ENCODE data around the gene SLC41A2.
"Not testable (repeated sequence)": the region's sequence is repeated elsewhere in the genome, so short reads cannot be mapped to it uniquely, and the experiment has no call there.

The SLC41A2 gene

DNA sequence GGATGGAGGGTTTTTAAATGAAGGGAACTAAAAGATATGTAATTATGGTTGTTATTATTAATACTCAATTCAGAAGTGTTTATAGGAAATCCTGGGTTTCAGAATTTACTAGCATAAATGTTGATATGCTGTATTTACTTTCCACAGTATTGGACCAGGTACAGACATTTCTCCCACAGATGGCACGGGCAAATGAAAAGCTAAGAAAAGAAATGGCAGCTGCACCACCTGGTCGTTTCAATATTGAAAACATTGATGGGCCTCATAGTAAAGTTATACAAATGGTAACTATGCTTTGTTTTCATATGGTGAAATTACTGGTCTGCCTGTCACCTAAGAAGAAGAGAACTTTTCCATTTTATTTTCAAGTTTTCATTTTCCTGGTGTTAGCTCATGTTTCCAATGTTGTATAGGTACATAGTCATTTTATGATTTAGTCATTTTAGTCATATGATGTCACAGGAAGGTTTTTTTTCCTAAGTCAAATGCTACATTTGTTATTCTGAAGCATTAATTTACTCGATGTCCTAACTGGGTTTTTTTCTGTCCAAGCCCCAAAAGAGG is 33.6 kb upstream of the SLC41A2 start:
- TF ChIP-seq, protein P1, sequence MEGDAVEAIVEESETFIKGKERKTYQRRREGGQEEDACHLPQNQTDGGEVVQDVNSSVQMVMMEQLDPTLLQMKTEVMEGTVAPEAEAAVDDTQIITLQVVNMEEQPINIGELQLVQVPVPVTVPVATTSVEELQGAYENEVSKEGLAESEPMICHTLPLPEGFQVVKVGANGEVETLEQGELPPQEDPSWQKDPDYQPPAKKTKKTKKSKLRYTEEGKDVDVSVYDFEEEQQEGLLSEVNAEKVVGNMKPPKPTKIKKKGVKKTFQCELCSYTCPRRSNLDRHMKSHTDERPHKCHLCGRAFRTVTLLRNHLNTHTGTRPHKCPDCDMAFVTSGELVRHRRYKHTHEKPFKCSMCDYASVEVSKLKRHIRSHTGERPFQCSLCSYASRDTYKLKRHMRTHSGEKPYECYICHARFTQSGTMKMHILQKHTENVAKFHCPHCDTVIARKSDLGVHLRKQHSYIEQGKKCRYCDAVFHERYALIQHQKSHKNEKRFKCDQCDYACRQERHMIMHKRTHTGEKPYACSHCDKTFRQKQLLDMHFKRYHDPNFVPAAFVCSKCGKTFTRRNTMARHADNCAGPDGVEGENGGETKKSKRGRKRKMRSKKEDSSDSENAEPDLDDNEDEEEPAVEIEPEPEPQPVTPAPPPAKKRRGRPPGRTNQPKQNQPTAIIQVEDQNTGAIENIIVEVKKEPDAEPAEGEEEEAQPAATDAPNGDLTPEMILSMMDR (IDR thresholded peaks at IDR 0.05) = no peak
- Histone ChIP-seq H3K27ac (no peak overlapping the region), H3K4me3 (no peak overlapping the region)
- DNase-seq (ENCODE audit: low spot score) = no peak

DNA sequence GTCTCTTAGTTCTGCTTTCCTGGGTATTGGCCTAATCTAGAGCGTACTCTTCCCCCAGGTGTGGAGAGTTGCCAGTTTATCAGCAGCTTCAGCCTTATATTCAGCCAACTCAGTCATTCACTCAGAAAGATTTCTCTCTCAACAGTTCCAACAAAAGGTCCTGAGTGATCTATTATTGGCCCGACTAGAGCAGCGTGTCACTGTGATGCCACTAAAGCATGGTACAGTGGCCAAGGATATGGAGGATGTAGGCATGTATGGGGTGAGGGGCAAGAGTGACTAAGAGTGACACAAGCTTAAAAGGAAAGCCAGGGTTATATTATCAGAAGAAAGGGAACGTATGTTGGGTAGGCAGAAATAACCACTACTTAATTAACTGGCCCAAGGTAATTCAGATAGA is 32.9 kb upstream of the SLC41A2 start:
- H3K4me3 ChIP-seq = no peak overlapping the region
- no peak for DNase-seq (ENCODE audit: low spot score)
- TF ChIP-seq, protein P1 (IDR thresholded peaks at IDR 0.05) = no peak
- no peak overlapping the region for H3K27ac ChIP-seq

DNA sequence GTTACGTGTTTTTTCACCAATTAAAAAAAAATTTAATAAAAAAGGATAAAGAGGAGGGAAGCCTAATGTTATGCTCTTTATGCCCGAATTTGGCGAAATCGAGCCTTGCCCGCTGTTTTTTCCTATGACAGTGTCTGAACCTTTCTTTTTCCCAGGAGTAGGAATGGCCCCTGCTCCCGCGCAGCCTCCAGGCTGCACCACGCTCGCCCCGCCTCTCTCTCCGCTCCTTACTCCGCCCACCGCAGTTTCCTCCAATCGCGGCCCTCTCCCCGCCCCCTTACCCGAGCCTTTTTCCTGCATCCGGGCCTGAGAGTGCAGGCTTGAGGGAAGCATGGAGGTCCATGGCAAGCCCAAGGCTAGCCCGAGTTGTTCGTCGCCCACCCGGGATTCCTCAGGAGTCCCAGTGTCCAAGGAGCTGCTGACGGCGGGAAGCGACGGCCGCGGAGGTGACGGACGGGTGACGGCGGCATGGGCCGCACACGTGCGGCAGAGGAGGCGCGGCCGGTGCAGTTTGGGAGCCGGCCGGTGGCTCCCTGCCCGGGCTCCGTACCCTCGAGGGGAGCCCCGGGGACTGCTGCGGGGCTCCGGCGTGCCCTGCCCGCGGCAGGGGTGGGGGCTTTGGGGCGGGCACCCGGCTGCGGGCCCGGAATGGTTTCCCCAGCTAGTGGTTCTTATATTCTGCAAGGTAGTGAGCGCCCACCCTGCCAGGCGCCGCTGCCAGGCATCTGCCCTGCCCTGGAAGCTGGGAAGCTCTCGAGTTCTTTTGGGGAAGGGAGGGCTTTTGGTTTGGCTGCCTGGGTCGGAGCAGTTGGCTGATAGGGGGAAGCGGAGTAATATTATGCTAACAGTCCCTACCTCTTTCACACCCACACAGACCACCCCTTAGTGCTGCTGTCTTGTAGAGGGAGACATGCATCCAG is 28.2 kb upstream of the SLC41A2 start, which contains the start of gene NOPCHAP1:
TSS of gene NOPCHAP1 (plus strand) at position 295 of the 920 bp plus-strand sequence. CDS start at position 332, 37 bp downstream.
- Histone ChIP-seq H3K27ac (peak within 1 kb of the TSS; percentile 66 to 73), H3K4me3 (peak within 1 kb of the TSS; percentile 82)
- DNase-seq (ENCODE audit: low spot score) = peak; percentile 94
- TF ChIP-seq, protein P1 (IDR thresholded peaks at IDR 0.05) = no peak

DNA sequence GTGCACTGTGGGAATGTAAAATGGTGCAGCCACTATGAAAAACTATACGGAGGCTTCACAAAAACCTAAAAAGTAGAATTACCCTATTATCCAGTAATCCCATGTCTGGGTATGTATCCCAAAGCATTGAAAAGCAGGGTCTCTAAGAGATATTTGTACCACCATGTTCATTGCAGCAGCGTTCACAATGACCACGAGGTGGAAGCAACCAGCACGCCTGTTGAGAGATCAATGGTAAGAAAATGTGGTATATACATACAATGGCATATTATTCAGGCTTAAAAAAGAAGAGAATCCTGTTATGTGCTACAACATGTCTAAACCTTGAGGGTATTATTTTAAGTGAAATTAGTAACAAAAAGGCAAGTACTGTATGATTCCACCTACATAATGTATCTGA is 27.1 kb upstream of the SLC41A2 start:
- Histone ChIP-seq H3K27ac (no peak overlapping the region), H3K4me3 (peak overlapping the region; percentile 82)
- TF ChIP-seq, protein P1 (IDR thresholded peaks at IDR 0.05) = no peak
- DNase-seq (ENCODE audit: low spot score) = no peak

DNA sequence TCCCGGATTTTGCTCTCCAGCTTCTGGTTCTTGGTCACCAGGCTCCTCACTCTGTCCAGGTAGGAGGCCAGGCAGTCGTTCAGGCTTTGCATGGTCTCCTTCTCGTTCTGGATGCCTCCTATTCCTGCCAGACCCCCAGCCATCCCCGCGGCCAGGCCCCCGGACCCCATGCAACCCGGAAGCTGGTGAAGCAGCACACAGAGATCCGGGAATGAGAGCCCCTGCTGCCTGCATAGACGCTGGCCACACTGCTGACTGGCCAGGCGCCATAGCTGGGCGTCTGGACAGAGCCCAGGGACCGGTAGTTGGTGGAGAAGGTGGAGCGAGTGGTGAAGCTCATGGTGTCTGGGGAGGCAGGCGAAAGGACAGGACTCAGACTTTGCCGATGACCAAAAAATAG is 19.6 kb upstream of the SLC41A2 start:
- not testable (repeated sequence) for H3K27ac ChIP-seq; DNase-seq (ENCODE audit: low spot score); H3K4me3 ChIP-seq

DNA sequence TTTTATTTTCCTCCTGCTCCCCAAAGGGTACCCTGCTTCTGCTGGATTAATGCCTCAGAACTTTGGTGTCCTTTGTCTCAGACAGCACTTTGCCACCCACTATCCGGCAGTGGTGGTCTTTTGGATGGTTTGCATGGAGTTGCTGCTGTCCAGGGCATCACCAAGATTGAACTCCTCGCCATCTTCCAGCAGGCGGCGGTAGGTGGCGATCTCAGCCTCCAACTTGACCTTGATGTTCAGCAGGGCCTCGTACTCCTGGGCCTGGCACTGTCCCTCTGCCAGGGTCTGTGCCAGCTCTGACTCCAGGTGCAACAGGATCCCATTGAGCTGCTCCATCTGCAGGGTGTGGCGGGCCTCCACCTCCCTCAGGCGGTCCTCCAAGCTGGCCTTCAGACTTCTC is 18.6 kb upstream of the SLC41A2 start:
- no peak for DNase-seq (ENCODE audit: low spot score)
- TF ChIP-seq, protein P1 (IDR thresholded peaks at IDR 0.05) = no peak
- H3K4me3 ChIP-seq = no peak overlapping the region
- H3K27ac ChIP-seq = no peak overlapping the region

DNA sequence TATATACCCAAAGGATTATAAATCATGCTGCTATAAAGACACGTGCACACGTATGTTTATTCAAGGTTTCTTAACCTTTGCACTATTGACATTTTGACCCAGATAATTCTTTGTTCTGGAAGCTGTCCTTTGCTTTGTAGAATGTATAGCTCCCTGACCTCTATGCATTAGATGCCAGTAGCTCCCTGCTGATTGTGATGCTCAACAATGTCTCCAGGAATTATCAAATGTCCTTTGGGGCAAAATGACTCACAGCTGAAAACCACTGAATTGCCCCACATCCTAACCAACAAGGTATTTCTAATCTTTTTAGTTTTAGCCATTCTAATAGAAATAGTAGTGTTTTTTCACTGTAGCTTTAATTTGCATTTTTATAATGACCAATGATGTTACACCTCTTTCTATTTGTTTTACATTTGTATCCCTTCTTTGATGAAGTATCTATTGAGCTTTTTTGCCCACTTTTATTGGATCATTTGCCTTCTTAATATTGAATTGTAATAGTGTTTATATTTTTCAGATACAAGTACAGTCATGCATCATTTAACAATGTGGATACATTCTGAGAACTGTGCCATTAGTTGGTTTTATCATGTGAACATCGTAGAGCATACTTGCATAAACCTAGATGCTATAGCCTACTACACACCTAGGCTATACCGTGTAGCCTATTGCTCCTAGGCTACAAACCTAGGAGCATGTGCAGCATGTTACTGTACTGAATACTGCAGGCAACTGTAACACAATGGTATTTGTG is 17.7 kb upstream of the SLC41A2 start:
- no peak overlapping the region for H3K4me3 ChIP-seq
- DNase-seq (ENCODE audit: low spot score) = no peak
- no peak overlapping the region for H3K27ac ChIP-seq
- TF ChIP-seq, protein P1 (IDR thresholded peaks at IDR 0.05) = no peak
